HG03521 (cell line): ENCODE results near the gene COL18A1.

Experiments
- ATAC-seq: cut with Tn5 transposase; IDR thresholded peaks from one replicate; pipeline ENCODE4 v1.9.1; 2021; ENCODE audit warnings: mild to moderate bottlenecking, moderate library complexity; ENCODE audit not compliant: unreplicated experiment

COL18A1 gene

DNA sequence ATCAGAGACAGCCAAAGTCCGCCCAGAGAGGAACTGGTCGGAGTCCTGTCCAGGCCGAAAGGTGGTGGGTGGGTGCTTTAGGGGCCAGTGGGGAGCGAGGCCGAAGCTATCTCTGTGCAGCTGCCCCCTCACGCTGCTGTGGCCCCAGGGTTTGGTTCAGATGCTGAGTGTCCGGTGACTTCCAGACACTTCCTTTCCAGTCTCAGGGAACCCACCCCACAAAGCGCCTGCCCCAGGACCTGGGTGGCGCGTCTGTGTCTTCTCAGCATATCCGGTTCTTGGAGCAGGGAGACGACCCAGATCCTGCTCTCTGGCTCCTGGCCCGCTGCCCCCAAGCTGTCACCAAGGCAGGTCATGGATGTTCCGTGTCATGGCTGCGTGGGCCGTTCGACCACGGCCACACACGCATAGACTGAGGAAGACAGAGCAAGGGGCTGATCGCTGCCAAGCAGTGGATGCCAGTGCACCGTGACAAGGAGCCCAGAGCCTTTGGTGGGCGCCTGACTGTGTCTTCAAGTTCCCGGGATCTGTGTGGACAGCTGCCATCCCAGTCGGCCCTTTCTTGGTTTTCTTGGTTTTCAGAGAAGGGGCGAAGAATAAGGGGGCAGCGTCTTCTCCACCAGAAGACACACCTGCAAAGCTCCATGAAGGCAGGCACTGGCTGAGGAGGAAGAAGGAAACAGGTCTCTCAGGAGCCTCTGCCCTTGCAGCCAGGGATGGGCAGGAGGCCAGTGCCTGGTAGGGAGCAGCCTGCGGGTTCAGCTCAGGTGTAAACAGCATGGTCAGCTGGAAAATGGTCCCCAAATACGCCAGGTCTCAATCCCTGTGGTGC, 22.9 kb upstream of the COL18A1 start:
- no peak for ATAC-seq

DNA sequence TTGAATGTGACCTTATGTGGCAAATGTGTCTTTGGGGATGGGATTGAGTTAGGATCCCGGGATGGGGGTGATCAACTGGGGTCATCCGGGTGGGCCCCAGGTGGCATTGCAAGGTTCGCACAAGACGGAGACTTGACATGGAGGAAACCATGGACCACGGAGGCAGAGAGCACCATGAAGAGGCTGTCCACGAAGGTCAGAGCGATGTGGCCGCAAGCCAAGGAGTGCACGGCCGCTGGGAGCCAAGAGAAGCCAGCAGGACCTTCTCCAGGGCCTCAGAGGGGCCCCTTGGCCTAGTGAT, 22.3 kb upstream of the COL18A1 start:
- ATAC-seq, result no peak

DNA sequence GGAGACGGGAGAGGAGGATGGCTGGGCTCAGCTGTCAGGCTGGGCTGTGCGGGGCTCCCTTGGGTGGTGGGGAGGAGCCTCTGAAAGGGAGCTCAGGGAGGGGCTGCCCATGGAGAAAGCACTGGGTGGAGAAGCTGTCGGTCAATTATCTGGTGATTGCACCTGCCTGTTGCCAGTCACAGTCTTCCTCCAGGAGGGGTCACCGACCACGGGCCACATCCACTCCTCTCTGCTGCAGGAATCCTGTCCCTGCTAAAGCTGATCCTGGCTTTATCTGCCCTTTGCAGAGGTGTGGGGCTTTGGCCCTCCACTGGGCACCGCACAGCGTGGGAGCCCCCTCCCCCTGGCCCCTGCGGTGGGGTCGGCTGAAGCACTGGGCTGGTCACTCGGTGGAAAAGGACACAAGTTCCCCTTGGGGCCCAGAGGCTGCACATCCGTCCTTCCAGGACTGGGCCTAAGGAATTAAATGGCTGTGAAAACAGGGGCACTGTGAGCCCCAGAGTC, 21.8 kb upstream of the COL18A1 start:
- no peak for ATAC-seq

DNA sequence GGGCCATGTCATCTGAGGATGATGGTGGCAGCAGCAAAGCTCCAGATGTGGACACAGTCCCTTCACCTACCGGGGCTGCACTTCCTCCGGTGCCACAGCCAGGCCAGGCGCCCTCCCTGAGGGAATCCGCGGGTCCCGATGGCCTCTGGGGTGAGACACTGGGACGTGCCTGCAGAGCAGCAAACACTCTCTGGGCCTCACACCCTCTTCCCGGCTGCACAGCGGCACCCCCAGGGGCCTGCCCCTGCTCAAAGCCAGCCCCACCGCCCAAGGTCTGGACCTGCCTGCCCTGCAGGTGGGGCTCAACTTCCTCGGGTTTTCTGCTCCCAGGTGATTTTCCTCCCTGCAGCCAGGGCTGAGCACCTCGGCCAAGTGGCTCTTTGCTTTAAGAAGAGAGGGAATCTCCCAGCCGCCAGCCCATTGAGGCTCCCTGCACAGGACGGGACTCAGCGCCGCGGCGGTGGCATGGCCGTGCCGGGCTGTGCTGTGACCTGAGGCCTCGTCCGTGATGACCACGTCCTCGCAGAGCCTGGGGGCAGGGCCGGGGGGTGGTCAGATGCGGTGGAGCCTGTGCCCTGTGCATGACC, 21.3 kb upstream of the COL18A1 start:
- no peak for ATAC-seq

DNA sequence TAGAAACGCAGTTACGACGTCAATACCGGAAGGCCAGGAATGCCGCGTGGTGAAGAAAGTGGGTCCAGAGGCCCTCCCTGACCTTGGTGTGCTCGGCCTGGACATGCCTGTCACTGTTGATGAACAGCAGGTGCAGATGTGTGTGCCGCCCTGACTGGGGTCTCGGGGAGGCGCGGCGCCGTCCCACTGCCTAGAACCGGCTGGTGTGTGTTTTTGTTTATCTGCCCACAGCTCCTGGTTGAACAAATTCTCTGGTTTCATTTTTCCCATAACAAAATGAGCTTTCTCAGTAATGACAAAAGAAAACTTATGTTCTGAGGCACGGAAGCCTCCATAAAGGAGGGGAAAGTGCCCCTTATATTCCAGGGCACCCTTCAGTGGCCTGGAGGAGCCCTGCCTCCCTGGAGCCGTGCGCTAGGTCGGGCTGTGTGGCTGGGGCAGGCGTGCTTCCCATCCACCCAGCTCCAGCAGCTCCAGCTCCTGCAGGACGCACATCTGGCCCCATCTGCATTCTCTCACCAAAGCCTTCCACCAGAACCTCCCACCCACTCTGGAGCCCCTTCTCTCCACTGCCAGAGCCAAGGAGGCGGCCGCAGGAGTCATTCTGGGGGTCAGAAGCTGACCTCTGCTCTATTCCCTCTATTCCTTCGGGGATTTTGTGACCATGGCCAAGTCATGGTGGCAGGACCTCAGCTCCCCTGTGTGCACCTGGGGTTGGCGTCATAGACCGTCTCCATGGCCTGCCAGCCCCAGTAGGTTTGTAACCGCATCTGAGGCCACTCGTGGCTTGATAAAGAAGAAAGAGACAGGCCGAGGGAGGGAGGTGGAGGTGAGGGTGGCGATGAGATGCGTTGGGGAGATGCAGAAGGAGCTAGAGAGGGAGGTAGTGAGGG, 20.1 kb upstream of the COL18A1 start:
- no peak for ATAC-seq

DNA sequence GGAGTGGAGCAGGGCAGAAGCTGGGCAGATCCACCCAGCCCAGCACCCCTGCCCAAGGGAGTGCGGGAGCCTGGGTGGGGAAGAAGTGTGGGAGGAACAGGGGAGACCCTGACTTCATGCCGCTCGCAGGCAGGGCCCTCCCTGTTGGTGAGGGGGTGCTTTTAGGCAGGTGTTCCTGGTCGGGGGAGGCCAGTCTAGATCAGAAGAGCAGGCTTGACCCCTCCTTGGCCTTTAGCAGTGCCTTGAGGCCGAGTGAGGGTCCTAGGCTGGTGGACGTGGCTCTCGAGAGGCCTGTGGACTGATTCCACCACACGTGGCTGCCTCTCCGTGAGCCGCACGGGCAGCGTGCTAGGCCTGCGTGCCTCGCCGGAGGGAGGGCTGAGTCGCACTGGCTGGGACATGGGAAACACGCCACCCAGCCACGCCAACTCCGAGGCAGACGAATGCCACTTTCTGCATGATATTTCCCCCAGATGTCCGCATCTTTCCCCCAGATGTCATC, 19.4 kb upstream of the COL18A1 start:
- ATAC-seq, result no peak

DNA sequence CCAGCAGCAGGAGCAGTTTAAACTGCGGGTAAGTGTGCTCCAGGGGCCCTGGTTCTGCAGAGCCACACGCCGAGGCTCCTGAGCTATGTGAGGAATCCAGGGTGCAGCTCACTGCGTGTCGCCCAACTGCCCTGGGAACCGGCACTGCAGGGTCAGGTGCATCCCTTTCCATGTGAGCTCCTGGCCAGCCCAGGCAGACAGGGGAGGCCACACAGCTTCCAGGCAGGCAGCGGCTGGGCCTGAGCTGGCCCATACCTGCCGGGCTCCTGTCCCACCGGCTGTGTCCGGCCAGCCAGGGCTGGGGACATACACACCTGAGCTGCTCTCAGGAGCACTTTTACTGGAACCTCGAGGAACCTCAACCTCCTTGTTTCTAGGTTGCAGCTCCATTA, 18.6 kb upstream of the COL18A1 start:
- ATAC-seq, result no peak

DNA sequence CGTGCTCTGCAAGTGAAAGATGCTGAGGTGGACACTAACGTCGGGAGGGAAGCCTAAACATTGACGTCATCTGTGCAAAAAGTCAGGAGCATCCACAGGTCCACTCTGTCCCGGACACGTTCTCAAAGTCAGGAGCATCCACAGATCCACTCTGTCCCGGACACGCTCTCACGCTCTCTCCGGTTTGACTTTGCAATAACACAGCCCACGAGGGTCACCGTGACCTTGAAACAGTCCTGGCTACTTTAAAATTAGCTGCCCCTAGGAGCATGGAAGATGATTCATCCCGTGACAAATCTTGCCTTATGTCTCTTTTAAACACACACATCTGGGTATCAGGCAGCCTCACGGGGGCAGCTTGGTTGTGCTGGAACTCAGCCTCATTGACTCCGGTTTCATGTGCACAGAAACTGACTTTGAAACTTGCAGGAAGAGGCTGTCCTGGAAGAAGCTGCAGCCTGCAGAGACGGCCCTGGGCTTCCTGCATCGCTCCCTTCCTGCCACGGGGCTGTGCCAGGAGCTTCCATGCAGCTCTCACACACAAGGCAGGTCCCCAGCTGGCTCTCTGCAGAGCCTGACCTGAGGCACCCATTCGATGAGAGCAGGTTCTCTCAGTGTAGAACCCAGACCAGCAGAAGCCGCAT, 18.1 kb upstream of the COL18A1 start:
- ATAC-seq, result no peak

DNA sequence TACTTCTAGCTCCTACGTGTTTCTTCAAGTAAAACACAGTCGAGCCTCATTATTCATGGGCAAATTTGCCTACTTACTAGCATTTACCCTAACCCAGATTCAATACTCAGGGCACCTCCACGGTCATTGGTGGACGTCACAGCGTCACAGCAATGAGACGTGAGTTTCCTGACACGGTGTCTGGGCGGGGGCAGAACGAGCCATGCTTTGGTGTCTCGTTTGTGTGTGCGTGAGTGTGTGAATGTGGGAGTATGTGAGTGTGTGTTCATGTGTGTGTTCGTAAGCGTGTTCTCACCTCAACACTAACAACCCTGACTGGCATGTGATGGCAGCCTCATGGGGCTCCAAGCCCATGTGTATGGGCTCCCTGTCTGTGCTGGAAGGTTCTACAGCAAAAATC, 17.5 kb upstream of the COL18A1 start:
- no peak for ATAC-seq

DNA sequence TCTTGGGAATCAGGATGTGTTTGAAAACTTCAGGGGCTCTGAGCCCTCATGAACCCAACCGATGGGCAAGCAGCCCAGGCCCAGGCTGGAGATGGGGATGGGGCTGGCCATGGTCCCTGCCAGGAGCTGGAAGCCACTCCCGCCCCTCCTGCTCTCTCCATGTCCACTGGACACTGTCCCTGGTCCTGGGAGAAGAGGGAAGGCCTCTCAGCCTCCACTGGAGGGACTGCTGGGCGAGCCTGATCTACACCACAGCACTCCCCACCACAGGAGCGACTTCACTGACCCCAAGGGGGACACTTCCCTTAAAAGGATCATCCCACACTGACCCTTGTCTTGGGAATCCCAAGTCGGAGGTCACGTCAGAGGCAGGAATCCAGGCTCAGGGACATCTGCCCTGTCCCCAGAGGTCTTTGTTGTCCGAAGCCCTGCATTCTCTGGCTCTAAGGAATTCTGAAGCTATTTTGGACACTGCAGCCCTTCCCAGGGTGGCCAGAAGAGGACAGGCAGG, 16.9 kb upstream of the COL18A1 start:
- no peak for ATAC-seq

DNA sequence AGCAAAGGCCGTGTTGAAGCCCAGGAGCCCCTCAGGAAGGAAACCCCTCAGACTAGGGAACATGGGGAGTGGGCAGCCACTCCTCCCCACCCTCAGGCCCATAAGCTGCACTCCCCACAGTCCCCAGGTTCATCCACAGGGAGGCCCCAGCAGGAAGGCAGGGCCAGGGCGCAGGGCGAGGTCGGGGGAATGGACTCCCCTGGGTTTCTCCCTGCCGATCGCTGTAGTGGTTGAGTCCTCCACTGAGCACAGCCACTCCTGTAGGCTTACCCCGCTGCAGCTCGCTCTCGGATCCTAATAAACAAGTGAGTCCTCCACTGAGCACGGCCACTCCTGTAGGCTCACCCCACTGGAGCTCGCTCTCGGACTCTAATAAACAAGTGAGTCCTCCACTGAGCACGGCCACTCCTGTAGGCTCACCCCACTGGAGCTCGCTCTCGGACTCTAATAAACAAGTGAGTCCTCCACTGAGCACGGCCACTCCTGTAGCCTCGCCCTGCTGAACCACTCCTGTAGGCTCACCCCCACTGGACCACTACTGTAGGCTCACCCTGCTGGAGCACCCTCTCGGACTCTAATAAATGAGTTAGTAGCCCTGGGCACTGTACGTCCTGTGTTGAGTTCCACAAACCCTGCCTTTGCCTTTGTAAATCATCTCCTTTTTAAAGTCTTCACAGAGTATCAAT, 16.2 kb upstream of the COL18A1 start:
- ATAC-seq, result no peak

DNA sequence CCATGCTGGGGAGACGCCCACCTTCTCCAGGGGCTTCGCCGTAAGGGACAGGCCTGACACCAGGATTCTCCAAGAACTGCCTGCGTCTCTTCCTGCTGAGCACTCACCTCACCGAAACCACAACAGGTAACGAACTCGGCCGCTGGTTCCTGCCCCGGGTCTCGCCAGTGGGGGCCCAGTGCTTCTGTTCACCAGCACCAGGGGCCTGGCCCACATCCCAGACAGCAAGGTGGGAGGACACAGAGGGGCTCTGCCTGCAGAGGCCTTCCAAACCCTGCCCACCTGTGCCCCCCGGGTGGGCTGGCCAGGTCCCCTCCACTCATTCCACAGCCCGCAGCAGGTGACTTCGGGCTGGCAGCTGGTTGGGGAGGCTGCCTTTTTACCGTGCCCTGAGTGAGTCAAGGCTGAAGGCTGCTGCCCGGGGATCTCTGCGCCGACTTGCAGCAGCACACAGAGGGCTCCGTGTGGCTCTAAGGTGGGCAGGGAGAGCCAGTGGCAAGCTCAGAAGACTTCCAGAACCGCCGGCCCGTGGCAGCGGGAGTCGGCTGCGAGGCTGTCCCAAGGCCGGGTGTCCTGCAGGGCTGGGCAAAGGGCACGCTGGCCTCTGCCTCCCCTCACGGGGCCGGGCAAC, 14.7 kb upstream of the COL18A1 start:
- ATAC-seq, result no peak

DNA sequence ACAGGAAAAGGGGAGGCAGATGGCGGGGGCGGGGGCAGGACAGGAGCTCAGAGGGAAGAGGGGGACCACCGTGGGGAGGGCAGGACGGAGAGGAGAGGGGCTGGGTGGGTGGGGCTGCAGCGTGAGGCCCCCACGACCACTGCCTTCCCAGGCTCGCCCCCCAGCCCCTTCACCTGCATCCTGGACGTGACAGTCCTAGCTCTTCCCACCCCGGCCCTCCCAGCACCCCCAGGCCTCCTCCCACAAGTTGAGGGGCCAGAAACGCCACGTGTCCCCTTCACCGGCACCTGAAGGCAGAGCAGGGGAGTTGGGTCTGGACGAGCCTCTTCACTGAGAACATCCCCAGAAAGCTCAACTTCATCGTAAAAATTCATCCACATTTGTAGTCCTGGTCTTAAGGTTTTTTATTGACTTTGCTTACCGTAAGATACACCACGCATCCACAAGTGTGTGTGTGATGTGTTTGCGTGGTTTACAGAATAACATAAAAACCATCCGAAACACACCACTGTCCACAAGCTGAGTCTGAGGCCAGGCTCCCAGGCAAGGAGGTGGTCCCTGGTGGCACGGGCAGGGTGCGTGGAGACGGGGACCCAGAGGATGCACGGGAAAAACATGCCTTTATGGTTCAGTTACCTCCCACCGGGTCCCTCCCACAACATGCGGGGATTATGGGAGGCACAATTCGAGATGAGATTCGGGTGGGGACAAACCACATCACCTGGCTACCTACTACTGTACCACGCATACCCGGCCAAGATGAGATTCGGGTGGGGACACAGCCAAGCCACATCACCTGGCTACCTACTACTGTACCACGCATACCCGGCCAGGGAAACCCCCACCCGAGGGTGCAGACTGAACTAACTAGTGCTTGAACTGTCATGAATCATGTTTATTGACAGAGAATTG, 13.9 kb upstream of the COL18A1 start:
- no peak for ATAC-seq

DNA sequence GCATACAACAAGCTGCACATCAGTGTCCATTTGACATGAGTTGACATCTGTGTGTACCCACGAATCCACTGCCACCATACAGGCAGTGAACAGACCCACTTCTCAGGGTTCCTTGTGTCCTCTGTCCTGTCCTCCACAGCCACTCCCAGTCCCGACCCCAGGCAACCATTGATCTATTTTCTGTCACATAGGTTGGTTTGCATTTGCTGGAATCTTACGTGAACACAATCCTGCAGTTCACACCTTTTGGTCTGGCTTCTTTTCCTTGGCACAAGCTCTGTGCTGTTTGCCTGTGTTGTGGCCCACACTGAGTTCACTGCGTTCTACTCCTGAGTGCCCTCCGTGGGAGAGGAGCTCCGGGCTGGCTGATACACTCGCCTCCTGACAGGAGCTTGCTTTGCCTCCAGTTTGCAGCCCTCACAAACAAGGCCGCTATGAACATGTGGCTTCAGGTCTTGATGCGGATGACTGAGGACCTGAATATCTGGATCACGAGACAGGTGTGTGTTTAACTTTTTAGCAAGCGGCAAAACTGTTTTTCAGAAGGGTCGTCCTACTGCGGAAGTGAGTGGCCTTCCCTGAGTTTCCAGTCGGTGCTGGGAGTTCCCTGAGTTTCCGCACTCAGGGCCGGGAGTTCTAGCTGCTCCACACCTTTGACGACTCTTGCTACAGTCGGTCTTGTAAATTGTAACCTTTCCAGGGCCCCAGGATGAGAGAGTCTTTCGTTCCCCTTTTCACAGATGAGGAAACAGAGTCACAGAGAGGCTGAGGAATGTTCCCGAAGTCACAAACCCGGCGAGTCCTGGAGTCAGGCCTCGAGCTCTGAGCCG, 13.0 kb upstream of the COL18A1 start:
- ATAC-seq, result no peak

DNA sequence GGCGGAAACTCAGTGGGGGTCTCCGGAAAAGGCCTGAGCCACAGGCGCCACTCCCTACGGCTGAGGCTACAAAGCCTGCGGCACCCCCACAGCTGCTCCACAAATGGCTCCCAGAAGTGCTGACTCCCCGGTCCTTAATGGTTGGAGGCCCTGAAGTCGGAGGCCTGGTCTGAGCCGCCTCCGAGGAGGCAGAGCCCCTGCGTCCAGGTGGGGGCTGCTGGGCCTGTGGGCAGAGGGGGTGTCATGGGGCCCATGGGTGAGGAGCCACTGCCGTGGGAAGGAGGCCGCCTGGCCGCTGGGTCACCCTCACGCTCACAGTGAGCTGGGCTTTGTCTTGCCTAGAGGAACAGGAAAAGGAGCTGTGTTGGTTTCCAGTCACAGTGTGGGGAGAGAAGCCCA, 12.4 kb upstream of the COL18A1 start:
- no peak for ATAC-seq

DNA sequence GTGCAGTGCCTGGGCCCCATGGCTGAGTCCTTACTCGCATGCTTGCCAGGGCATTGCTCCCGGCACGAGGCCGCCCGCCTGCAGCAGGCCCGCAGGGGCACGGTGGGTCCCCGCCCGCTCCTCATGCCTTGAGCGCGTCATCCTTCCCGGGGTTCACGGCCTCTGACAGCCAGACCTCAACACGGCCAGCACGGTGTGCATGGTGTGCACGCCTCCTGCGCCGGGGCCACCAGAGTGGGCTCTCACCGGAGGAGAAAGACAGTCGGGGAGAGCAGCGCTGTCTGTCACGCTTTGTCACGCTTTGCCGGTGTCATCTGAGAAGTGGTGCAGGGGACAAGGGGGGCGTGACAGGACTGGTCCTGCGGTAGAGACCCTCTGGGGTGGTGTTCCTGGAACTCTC, 11.9 kb upstream of the COL18A1 start:
- no peak for ATAC-seq

DNA sequence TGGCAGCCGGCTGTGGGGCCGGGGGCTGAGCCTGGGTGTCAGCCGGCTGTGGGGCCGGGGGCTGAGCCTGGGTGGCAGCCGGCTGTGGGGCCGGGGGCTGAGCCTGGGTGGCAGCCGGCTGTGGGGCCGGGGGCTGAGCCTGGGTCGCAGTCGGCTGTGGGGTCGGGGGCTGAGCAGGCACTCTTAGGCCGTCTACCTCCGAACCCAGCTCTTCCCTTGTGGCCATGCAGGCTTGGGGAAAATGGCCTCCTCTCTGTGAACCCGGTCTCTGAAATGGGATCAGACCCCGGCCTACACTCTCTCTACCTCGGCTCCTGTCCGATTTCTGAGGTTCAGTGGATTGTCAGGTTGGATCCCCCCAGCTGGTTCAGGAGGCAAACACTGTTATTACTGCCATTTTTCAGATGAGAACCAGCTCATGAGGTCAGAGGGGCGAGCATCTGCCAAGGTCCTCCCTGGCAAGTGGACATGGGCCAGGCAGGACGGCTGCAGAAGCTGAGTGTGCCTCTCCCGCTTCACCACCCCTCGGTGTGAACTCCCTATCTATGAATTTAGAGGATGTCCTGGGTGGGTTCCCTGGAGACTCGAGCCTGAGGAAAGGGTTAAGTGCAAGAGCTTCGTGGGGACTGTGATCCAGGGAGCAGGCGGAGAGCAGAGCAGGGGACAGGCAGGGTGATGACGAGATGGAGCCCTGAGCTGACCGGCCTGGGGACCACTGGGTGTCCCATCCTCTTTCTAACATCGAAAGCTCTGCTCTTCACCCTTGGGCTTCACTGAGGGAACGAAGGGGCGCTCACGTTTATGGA, 10.9 kb upstream of the COL18A1 start:
- no peak for ATAC-seq
